ENCODE measurements around the gene CRIM1.
"Not testable (repeated sequence)": the region's sequence is repeated elsewhere in the genome, so short reads cannot be mapped to it uniquely, and the experiment has no call there.

Gene CRIM1

DNA sequence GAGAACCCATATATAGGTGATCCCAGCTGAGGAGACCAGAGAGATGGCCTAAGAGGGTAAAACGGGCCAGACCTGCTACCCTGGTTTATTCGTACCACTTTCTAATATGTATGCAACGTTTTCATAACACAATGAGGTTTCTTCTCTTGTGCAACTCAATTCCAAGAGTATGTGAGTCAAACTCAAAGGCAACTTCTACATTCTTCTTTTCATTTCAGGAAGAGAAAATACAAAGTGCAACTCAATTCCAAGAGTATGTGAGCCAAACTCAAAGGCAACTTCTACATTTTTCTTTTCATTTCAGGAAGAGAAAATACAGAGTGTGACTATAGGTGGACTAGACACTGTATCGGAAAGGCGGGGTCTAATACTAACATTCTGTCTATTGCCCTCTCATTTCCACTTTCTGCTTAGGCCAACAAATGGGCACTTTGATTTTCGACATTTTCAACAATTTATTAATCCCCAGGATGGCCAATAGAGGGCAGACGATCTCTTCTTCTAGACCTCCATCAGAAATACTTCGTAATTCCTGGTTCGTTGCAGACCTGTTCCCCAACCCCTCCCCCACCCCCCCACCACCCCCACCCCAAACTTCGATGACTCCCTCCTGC lies 3.7 kb upstream of the CRIM1 start:
- DNase-seq, result peak; percentile 66

DNA sequence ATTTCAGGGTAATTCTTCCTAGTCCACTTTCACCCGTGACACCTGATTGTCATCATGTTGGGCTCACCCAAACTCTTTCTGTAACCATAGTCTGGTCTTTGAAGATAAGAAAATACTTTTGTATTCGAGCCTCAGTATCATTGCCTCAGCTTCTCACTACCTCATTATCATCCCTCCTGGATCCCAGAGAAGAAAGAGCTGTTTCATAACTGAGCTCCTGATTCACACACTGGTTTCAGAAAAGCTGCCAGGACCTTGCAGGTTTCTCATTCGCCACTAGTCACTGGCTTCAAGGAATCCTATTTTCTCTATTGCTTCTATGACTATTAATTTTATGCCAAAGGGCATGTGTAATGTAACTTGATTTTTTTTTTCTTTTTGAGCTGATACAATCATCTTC lies 2.9 kb upstream of the CRIM1 start:
- DNase-seq, result peak; percentile 10

GRCh38 chr2:36354811-36355150 lies 797 bp upstream of the CRIM1 start:
- no peak for DNase-seq

- DNase-seq, result no peak
Observed at GRCh38 chr2:36355890-36356297, 316 bp downstream of the CRIM1 start.

DNA sequence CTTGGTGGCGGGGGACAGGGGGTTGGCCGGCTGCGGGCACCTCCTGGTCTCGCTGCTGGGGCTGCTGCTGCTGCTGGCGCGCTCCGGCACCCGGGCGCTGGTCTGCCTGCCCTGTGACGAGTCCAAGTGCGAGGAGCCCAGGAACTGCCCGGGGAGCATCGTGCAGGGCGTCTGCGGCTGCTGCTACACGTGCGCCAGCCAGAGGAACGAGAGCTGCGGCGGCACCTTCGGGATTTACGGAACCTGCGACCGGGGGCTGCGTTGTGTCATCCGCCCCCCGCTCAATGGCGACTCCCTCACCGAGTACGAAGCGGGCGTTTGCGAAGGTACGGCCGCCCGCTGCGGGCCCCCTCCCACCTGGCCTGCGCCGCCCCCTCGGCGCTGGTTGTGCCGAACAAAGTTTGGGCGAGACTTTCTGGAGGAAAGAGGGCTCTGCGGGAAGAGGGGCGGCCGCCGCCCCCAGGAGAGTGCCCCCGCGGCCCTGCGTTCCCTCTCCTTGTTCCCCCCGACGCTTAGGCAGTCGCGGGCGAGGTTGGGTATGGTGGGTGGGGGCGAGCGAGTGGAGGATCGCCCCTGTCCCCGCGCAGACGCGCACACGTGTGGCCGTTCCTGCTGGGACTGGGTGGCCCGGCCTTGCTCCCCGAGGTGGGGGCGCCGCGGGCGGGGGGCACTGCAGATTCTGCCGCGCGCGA lies 866 bp downstream of the CRIM1 start:
- DNase-seq, result peak; percentile 79

- DNase-seq, result peak; percentile 71
Observed at GRCh38 chr2:36356990-36357846, 1.6 kb downstream of the CRIM1 start.

DNA sequence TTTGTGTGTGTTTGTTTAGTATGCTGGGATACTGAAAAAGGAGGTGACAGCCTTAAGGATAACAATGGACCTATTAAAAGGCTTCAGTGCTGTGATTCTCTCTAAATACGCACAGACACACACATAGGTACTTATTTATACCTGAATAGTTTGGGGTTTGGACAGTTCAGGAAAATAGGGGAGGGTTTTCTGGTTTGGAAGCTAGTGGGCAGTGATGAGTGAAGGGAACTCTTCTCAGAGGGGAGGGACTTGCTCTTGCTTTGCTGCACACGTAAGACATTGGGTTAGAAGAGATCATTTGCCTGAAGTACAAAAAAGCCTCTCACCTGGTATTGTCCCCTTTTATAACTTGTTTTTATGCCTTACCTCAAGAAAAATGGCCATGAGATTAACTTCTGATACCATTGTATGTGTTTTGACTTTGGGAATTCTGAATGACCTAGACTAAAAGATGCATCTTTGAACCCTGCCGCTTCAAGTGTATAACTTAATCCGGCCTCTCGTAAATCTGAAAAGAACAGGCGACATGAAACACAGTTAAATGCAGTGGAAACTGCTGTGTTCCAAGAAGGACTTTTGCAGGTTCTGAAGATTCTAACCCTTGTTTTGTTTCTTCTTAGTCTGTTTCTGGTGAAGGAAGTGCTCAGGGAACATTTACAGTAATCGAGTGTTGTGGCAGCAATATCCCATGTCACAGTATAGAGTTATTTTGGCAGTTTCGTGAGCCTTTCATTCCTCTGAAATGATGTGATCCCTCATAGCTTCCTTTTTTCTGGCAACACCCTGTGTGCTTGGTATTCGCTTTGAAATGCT lies 2.5 kb downstream of the CRIM1 start:
- peak; percentile 60 for DNase-seq

- DNase-seq, result peak; percentile 15
Observed at GRCh38 chr2:36359067-36359466, 3.5 kb downstream of the CRIM1 start.

- DNase-seq, result no peak
Observed at GRCh38 chr2:36360063-36360462, 4.5 kb downstream of the CRIM1 start.

DNA sequence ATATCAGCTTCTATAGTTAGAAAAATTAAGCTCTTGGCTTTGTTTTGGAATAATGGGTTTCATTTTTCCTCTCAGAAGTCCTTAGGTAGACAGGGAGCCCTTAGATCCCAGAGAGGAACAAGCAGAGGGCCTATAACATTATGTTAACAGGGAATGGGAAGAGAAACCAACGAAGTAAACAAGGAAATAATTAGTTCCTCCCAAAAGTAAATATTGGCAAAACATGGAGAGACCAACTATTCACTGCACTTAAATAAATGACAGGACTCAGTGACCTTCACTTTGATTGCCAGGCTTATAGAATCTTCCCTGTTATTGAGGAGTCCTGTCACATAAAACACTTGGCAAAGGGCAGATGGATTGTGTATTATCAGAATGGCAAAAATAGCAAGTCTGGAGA lies 5.3 kb downstream of the CRIM1 start:
- no peak for DNase-seq

DNA sequence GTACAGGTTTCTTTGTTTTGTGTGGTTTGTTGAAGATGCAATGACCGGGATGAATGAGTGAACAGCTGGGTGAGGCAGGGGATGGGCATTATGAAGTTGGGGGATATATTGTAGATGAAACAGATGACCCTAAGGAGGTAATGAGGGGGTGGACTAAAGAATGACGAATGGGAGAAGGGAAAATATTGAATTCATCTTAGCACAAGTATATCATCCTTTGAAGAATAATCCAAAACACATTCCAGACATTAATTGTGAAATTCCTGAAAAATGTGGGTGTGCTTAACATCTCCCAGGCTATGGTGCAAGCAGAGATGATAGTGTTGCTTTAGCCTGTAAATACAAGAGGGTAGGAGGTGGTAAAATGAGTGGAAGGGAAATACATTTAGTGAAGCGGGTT lies 5.8 kb downstream of the CRIM1 start:
- DNase-seq, result no peak

DNA sequence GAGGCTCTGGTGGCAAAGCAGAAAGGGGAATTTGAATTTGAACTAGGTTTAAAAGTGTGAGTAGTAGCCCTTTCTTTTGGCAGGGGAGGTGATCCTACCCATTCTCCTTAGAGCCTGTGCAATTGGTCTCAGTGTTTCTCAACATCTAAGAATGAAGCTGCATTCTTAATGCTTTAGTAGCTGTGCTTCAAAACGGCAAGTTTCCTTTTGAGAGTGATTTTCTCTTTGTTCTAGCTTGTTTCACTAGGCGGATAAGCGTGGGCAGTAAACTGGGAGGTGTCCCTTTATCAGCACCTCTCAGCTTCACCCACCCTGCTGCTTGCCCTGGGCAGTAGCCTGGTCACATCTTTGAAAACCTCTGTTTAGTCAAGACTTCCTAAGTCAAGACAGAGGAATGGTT lies 6.7 kb downstream of the CRIM1 start:
- no peak for DNase-seq

GRCh38 chr2:36363085-36363484 lies 7.5 kb downstream of the CRIM1 start:
- DNase-seq, result not testable (repeated sequence)

DNA sequence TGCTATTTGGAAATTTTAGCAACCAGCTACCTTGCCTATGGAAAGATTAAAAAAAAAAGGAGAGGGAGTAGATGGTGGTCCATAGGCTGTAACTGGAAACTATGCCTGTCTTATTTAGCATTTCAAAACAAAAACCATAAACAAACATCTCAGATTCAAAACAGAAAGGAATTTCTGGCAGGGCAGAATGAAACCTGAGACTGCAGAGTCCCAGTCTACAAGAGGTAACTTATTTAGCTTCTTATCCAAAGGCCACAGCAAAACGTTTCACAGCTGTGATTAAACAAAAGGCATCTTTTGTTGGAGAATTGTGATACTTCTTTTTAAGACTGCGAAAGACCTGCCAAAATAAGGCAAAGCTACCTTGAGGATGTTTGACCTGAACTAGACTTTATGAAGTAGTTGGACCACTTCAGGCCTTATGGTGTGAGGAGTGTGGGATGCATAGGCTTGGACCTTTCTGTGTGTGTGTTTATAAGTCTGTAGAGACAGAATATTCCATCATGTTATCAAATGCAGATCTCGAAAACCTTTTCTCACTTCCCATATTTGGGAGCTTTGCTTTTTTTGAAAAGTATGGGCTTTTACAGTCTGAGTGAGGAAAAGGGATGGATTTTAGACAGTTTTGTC lies 11.0 kb downstream of the CRIM1 start:
- no peak for DNase-seq

- DNase-seq, result peak; percentile 24
Observed at GRCh38 chr2:36367486-36367885, 11.9 kb downstream of the CRIM1 start.

DNA sequence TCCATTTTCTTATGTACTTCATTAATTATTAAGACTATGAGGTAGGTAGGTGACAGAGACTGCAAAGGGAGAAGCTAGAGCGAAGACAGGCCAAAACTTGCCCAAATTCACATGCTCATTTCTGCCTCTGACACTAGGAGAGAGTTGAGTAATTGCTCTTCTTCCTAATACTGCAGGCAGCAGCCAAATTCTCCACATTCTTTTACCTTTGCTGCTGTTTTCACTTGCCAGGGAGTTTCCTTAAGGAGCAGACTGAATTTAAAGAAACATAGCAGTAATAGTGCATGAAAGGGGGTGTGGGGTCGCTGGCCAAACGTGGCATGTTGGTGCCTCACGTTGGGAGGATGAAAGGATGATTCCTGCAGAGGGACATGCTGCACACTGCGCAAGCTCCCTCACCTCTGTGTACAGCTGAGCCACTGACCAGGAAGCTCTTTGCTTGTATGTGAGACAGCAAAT lies 12.3 kb downstream of the CRIM1 start:
- peak; percentile 48 for DNase-seq

- no peak for DNase-seq
Observed at GRCh38 chr2:36368438-36368837, 12.9 kb downstream of the CRIM1 start.

DNA sequence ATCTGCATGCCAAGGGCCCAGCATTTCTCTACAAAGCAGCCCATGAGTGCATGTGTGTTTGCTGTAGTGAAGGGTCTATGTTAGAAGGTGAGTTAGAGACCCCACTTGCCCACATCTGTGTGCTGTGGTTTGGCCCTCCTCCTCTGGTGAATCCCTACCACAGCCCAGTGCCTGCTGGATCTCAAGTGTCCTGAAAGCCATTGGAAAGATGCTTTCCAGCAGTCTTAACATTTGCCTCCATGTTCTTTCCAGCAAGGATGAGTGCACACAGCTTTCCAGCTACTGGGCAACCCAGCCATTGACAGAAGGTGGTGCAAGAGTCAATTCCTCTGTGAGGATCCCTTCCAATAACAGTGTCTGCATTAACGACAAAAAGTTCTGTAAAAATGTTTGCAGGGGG lies 13.6 kb downstream of the CRIM1 start:
- DNase-seq, result no peak

GRCh38 chr2:36369716-36370115 lies 14.1 kb downstream of the CRIM1 start:
- DNase-seq, result no peak

GRCh38 chr2:36370281-36370680 lies 14.7 kb downstream of the CRIM1 start:
- no peak for DNase-seq

GRCh38 chr2:36371070-36371874 lies 15.7 kb downstream of the CRIM1 start:
- no peak for DNase-seq

GRCh38 chr2:36371928-36372391 lies 16.4 kb downstream of the CRIM1 start:
- no peak for DNase-seq

Measured in DMS53 (cell line).